Gastrocnemius medialis (tissue), 4 donors: Measurements from ENCODE around the gene C6orf120.

Source experiments
- POLR2A ChIP-seq, 2 donors: fragments of 450-650 bp; IDR thresholded peaks; one replicate each; pipeline ENCODE4 v1.6.1; 2017; ENCODE audit warnings: antibody characterized with exemption in 2 of 2, mild to moderate bottlenecking in 2 of 2, moderate library complexity in 2 of 2
- TF ChIP-seq, protein P1 (sequence below), 5 experiments: fragments of 450-650 bp in 3 of 5; fragments of 200-600 bp in 2 of 5; sonication (generic) in 2 of 5; IDR thresholded peaks in 4 of 5; conservative IDR thresholded peaks in 1 of 5; 1 replicate in 4 of 5; 2 replicates in 1 of 5; pipeline ENCODE4 v1.5.1; 2016 to 2019; ENCODE audit warnings: antibody characterized with exemption in 5 of 5, mild to moderate bottlenecking in 3 of 5, moderate library complexity in 3 of 5

DNA sequence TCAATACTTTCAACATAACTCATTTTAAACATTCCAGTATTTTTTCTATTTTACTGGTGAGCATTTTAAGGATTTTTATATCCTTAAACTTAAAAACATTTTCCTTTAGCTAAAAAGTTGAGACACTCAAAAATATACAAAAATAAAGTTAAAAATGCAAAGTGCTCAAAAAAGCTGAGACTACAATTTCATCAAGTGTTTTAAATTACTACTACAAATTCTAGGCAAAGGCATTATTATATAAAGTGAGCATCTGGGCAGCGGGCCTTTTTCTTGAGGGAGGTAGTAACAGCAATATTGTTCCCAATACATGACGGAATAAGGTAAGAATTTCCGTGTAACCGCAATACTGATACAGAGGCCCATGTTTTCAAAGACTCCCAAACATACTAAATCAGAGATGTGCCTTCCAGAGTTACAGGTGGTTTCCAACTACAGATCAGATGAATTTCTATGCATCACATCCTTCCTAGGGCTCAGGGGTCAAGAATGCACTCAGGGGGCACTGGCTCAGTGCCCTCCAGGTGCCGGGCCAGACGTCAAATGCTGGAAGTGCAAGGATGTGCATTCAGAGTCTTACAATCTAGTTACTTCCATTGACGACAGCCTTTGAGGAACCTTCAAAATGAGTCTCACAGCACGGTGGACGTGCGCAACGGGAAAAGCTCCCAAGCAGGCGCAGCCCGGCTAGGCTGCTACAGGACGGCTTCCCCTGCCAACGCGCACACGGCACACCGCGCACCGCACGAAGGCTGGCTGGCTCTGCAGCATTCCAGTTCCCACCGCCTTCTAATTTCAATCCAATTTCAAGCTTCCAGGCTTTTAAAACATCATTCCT lies 20.7 kb downstream of the C6orf120 start:
- TF ChIP-seq, protein P1, sequence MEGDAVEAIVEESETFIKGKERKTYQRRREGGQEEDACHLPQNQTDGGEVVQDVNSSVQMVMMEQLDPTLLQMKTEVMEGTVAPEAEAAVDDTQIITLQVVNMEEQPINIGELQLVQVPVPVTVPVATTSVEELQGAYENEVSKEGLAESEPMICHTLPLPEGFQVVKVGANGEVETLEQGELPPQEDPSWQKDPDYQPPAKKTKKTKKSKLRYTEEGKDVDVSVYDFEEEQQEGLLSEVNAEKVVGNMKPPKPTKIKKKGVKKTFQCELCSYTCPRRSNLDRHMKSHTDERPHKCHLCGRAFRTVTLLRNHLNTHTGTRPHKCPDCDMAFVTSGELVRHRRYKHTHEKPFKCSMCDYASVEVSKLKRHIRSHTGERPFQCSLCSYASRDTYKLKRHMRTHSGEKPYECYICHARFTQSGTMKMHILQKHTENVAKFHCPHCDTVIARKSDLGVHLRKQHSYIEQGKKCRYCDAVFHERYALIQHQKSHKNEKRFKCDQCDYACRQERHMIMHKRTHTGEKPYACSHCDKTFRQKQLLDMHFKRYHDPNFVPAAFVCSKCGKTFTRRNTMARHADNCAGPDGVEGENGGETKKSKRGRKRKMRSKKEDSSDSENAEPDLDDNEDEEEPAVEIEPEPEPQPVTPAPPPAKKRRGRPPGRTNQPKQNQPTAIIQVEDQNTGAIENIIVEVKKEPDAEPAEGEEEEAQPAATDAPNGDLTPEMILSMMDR (IDR thresholded peaks at IDR 0.05 in 4 of 5, conservative IDR thresholded peaks at IDR 0.05 in 1 of 5): no peak
- TF ChIP-seq POLR2A (IDR thresholded peaks at IDR 0.05): no peak
